Left kidney (tissue), 2 donors: Measurements from ENCODE around the gene PXMP4. TPM values are rescaled to one million over a fixed set of nuclear protein-coding genes. Genes with fewer than 3 reads are reported as not detected.

Experiments
- DNase-seq: peaks from one replicate; pipeline ENCODE4 v3.0.0-alpha.2; 2013
- polyA plus RNA-seq: library from polyadenylated mRNA; unstranded; fragments of 120-200 nt; gene quantifications from one replicate; pipeline ENCODE4 v1.2.1, GENCODE V29; 2013; ENCODE audit not compliant: insufficient read length

The PXMP4 gene
- polyA plus RNA-seq, 1 donor, result 8.4 TPM

DNA sequence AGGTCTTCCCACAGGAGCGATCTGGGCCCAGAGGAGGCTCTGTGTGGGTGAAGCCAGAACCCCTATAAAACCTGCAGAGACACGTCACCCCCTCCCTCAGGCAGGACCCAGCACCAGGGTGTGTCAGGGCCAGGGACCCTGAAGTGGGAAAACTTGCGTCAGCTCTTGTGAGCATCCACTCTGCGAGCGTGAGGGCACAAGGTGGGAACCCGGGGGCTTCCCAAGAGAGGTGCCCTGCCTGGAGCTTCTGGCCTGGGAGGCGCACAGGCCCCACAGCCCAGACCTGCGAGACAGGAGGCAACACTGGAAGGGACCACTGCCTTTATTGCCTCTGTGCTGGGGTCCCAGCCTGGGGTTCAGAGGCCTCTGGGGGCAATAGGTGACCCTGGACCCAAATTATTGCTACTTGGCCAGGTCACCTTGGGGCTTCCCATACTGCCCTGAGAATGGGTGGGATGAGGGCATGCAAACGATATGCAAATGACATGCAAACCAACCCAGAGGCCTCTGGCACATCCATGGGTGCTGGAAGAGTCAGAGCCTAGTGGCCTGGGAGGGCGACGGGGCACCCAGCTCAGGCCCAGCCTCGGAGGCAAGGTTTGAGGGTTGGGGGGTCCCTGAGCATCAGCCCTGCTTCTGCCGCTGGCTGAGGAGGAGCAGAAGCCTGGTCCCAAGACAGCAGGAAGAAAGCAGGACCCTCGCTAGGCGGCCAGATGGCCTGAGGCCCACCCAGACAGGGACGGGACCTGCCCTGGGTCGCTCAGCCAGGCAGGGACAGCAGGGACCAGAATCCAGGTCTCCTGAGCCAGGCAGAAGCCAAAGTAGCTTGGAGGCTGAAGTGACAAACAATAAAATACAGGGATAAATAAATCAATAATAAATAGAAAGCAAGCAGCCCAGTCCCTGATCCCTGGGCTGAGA is 63.1 kb downstream of the PXMP4 start:
- no peak for DNase-seq

DNA sequence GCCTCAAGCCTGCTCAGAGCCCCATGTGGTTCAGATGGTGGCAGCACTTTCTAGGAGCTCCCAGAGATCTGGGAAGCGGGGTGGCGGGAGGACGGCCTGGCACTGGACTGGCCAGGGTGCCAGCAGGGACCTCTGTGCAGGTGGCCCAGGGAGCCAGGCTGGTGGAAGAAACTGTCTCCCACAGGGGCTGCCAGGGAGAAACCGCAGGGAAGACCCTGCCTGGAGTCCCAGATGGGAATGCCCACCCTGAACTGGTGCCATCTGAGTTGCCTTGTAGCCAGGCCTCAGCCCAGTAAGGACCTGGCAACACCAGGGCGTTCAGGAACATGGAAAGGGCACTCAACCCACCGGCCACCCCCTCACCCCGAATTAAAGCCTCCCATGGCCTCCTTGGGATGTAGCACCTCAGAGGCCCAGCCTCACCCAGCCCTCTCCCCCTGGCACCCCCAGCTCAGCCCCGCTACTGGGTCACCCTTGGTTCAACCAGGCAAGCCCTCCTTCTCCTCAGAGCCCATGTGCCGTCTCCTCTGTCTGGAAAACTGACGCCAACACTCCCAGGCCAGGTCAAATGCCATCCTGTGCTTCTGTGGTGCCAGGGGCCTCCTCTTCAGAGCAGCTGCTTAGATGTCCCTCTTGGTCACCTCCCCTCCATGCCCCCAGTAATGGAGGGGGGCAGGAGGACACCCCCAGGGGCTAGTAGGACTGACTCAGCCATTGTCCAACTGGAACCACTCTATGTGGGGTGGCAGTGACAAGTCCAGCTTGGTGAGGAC is 63.9 kb downstream of the PXMP4 start:
- no peak for DNase-seq

DNA sequence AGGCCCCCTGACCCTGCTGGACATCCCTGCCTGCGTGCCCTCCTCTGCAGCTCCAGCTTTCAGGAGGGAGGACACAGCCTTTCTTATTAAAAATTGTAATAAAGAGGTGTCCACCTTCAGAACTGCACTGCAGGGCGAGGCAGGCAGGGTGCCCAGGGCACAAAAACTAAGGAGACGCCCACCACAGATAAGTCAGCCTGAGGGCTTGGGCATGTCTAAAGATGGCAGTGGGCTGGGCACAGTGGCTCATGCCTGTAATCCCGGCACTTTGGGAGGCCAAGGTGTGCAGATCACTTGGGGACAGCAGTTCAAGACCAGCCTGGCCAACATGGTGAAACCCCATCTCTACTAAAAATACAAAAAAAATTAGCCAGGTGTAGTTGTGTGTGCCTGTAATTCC is 64.9 kb downstream of the PXMP4 start:
- no peak for DNase-seq

DNA sequence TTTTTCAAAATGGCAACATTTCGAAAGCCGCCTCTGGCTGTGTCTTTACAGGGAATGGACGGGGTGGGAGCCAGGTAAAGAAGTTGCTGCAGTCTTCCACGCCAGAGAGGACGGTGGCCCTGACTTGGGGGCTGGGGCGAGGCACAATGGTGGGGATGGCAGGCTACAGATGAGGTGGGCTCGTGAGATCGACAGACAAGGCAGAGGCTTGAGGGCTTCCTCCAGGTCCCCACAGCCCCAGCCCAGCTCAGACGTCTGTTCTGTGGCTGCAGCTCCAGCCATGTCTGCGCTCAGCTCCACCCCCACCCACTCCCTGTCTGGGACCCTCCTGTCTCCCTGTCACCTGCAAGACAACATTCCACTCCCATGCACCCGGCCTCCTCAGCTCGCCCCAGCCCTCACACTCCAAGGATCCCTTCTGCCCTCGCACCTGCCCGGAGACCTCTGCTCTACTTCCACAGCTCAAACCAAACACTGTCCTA is 65.4 kb downstream of the PXMP4 start:
- no peak for DNase-seq

DNA sequence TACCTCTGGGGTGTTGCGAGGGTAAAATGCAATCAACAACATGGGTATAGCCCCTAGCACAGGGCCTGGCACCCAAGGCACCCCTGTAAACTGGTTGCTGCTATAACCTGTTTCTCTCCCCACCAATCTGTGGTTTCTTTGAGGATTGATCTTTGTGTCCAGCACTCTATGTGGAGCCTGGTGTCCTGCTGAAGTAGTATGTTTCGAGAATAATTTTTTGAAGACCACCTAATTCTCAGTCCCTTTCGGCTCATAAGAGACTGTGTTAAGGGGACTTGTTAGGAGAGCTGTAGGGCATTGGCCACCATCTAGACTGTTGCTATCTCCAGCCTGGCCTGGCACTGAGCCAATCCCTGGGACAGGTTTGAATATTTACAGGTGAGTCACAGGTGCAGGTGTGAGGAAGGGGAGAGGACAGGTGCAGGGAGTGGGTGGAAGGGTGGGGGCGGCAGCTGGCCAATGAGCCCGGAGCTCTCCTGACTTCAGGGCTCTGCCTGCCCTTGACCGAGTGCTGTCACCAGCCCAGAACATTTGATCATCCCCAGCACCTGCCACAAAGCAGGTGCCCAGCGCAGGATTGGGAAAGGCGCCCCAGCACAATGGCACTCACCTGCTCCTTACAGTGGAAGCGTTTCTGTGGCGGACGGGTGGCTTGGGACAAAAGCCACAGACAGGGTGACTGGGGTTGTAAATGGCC is 66.1 kb downstream of the PXMP4 start:
- DNase-seq, result no peak

DNA sequence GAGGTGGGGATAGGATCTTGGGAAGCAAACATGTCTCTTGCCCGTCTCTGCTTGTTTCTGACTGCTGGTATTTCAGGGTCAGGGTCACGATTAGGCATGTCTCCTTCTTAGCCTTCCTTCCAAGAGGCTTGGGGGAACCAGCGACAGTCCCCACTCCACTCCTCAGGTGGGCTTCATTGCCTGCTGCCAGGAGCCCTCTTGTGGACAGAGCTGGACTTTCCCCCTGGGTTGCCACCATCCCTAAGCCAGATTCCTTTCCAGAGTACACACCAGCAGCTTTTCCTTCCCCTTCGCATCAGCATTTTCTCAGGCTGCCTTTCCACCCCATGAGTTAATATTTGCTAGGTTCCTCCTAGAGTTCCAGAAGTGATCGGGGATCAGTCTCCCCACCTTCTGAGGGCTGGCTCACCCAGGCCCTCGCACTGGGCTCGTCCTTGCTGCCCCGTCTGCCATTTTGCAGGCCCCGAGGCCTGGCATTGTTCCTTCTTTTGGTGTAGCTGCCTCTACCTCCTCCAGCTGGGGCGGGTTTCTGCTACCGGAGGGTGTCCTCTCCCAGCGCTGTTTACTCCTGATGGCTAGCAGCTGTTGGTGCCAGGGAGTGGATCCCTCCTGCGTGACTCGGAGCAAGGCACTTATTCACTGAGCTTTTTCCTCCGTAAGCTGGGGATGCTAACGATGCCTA is 66.8 kb downstream of the PXMP4 start:
- DNase-seq, result peak; percentile 74

Other genes starting within 250 kb of the PXMP4 start
- 36.9 TPM for gene CBFA2T2, start 230.2 kb downstream of the PXMP4 start, polyA plus RNA-seq
- gene C20orf144, start 58.0 kb downstream of the PXMP4 start, polyA plus RNA-seq, result 0.33 TPM
- 0.32 TPM for gene ACTL10, start 53.4 kb downstream of the PXMP4 start, polyA plus RNA-seq
- gene NECAB3, start 45.9 kb downstream of the PXMP4 start, polyA plus RNA-seq, result 13.3 TPM
- gene E2F1, start 33.9 kb downstream of the PXMP4 start, polyA plus RNA-seq, result 14.7 TPM
- 3.0 TPM for gene ZNF341, start 11.7 kb upstream of the PXMP4 start, polyA plus RNA-seq
- gene CHMP4B, start 91.0 kb upstream of the PXMP4 start, polyA plus RNA-seq, result 93.7 TPM